Measurements from ENCODE around the gene ZBTB44.

DNA sequence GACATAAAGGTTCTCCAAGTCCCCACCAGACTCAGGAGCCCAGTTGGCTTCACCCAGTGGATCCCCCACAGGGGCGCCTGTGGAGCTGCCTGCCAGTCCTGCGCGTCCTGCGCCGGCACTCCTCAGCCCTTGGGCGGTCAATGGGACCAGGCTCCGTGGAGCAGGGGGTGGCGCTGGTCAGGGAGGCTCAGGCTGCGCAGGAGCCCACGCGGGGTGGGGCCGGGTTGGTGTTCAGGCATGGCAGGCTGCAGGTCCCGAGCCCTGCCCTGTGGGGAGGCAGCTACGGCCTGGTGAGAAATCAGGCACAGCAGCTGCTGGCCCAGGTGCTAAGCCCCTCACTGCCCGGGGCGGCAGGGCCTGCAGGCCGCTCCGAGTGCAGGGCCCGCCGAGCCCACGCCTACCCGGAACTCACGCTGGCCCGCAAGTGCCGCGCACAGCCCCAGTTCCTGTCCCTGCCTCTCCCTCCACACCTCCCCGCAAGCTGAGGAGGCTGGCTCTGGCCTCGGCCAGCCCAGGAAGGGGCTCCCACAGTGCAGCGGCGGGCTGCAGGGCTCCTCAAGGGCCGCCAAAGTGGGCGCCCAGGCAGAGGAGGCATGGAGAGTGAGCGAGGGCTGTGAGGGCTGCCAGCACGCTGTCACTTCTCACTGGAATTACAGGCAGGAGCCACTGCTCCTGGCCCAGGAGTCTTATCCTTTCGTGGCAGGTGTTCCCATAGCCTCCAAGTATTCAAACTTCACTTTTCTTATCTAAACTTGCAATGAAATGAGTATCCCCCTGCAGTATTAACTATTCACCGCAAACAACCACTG, 22.8 kb upstream of the ZBTB44 start:
- TF ChIP-seq POLR2AphosphoS5 (IDR thresholded peaks at IDR 0.05; ENCODE audit: low read depth, low read length) = no peak
- no peak for TF ChIP-seq PAX5 (IDR thresholded peaks at IDR 0.05; ENCODE audit: insufficient read depth, low read length, severe bottlenecking)

Measured in GM12891 (cell line).